ENCODE measurements around the gene RSPH4A.

GRCh38 chr6:116682334-116682712, 66.0 kb downstream of the RSPH4A start:
- TF ChIP-seq CTCF (conservative IDR thresholded peaks at IDR 0.05) = no peak
- TF ChIP-seq ZFX (IDR thresholded peaks at IDR 0.05) = no peak

Measured in C4-2B (cell line).